T-helper 1 cell treated with Interleukin-12 subunit alpha and Interleukin-12 subunit beta and Interleukin-4 antibody, amounts not matched to agents 30 μg/mL and 1 μg/mL, for 36 hours (primary cell): Measurements from ENCODE around the gene VPS35L.

Experiments
- H3K27ac Mint-ChIP-seq: one replicate; pipeline ENCODE4 v1.8.0; 2021; ENCODE audit warnings: mild to moderate bottlenecking, mixed read lengths
- H3K27me3 Mint-ChIP-seq: one replicate; pipeline ENCODE4 v1.8.0; 2021; ENCODE audit warnings: low read depth, mixed read lengths
- H3K36me3 Mint-ChIP-seq: one replicate; pipeline ENCODE4 v1.8.0; 2021; ENCODE audit warnings: low read depth, mixed read lengths
- H3K4me1 Mint-ChIP-seq: one replicate; pipeline ENCODE4 v1.8.0; 2021; ENCODE audit warnings: low read depth, mixed read lengths
- H3K4me3 Mint-ChIP-seq: one replicate; pipeline ENCODE4 v1.8.0; 2021; ENCODE audit warnings: mild to moderate bottlenecking, moderate library complexity, mixed read lengths
- H3K9me3 Mint-ChIP-seq: one replicate; pipeline ENCODE4 v1.8.0; 2021; ENCODE audit warnings: mixed read lengths

The VPS35L gene

DNA sequence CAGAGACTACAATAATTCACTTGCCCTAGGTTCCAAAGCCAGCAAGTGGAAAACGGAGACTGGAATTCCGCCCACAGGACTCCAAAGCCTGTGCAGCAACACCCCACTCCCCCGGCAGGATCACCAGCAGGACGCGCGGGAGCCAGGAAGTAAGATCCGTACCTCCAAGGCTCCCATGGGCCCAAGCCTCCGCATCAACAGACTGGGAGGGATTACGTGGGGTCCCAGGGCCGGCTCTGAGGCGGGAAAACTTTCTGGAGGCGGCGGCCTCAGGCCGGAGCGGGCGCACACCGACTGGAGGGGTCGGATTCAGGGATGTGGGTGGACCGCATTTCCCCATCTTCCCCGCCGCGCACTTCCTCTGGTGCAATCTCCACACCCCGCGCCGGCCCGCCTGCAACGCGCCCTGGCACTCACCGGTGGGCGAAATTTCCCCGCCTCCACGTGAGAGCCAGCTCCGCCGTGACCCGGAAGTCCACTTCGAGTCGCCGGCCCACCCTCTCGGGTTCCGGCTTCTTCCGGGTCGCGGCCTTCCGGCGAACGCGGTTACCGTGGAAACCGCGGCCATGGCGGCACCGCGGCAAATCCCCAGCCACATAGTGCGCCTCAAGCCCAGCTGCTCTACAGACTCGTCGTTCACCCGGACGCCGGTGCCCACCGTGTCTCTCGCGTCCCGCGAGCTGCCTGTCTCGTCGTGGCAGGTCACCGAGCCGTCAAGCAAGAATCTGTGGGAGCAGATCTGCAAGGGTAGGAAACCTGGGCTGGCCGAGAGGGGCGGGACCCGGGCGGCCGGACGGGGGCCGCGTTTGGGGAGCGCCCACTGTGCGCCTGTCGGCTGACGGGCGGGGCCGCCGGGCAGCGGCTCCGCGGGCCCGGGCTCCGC lies 162.5 kb downstream of the VPS35L start, which contains the start of the genes IQCK and KNOP1:
Gene IQCK, plus strand, starts transcription at position 531 of the 883 bp plus-strand sequence. Its CDS starts 36 bp downstream, at position 567.
Gene KNOP1, minus strand, starts transcription at position 487 of the 883 bp plus-strand sequence. CDS start 3,192 bp downstream, outside the sequence.
- Mint-ChIP-seq H3K36me3 (peaks cover 10% of the 10 kb centered on the region), H3K27me3 (no peaks in the 10 kb centered on the region), H3K9me3 (no peaks in the 10 kb centered on the region), H3K4me1 (peaks cover 13% of the 10 kb centered on the region), H3K4me3 (peak within 1 kb of the TSS; percentile 89), H3K27ac (peak within 1 kb of the TSS; percentile 76)

DNA sequence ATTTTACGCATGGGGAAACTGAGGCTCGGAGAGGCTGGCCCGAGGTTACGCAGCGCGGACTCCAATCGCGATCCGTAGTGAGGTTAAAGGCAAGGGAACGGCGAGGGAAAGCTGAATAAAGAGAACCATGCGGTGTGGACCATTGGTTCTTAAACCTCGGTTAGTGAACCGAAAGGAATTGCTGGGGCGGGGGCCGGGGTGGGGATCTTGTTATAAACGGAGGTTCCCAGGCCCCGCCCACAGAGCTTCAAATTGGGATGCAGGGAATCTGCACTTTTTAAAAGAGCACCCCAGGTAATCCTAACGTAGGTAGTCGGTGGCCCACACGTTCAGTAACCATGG lies 163.1 kb downstream of the VPS35L start:
- no peaks in the 10 kb centered on the region for H3K27me3 Mint-ChIP-seq
- H3K36me3 Mint-ChIP-seq, result peaks cover 10% of the 10 kb centered on the region
- no peaks in the 10 kb centered on the region for H3K9me3 Mint-ChIP-seq
- H3K4me3 Mint-ChIP-seq, result peak overlapping the region; percentile 89
- H3K27ac Mint-ChIP-seq, result no peak overlapping the region
- peaks cover 13% of the 10 kb centered on the region for H3K4me1 Mint-ChIP-seq

DNA sequence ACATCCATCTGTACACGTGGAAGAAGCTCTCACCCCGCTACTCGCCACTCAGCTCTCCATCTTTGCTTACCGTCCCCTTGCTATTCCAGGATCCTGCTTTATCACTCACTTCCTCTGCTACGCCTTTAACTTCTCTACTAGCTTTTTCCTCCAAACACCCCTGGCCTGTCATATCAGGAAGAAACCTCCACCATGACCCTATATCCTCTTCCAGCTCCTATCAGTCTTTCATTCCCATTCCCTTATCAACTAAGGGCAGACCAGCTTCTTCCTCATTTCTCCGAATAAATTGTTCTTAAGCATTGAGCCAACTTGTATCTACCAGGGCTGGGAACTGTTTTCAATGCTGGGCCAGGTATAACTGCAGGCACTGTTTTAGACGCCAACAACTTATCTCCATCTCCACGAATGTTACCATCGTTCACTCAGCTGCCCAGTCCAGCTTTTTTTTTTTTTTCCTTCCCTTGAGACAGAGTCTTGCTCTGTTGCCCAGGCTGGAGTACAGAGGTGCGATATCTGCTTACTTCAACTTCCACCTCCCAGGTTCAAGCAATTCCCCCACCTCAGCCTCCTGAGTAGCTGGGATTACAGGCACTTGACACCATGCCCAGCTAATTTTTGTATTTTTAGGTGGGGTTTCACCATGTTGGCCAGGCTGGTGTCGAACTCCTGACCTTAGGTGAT lies 166.9 kb downstream of the VPS35L start:
- Mint-ChIP-seq H3K27ac (no peak overlapping the region), H3K4me1 (peaks cover 3% of the 10 kb centered on the region), H3K36me3 (no peaks in the 10 kb centered on the region), H3K9me3 (no peaks in the 10 kb centered on the region), H3K4me3 (no peak overlapping the region), H3K27me3 (no peaks in the 10 kb centered on the region)

- no peaks in the 10 kb centered on the region for H3K27me3 Mint-ChIP-seq
- H3K4me3 Mint-ChIP-seq, result no peak overlapping the region
- no peaks in the 10 kb centered on the region for H3K9me3 Mint-ChIP-seq
- H3K4me1 Mint-ChIP-seq, result peaks cover 3% of the 10 kb centered on the region
- no peaks in the 10 kb centered on the region for H3K36me3 Mint-ChIP-seq
- no peak overlapping the region for H3K27ac Mint-ChIP-seq
These were observed 167.5 kb downstream of the VPS35L start for GRCh38 chr16:19722981-19723380.

DNA sequence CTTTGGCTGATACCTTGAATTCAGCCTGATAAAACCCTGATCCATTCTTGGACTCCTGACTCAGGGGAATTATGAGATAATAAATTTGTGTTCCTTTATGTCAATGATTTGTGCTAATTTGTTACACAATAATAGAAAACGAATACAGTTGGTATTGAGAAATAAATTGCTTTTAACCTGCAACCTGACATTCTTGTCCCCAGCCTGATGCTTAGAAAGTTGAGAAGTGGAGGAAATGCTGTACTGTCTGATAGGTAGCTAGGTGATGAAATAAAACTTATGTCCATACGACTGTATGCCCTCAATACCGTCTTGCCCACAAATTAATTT lies 173.1 kb downstream of the VPS35L start:
- Mint-ChIP-seq H3K27me3 (no peaks in the 10 kb centered on the region), H3K9me3 (no peaks in the 10 kb centered on the region), H3K36me3 (no peaks in the 10 kb centered on the region), H3K27ac (no peak overlapping the region), H3K4me1 (no peaks in the 10 kb centered on the region), H3K4me3 (no peak overlapping the region)

DNA sequence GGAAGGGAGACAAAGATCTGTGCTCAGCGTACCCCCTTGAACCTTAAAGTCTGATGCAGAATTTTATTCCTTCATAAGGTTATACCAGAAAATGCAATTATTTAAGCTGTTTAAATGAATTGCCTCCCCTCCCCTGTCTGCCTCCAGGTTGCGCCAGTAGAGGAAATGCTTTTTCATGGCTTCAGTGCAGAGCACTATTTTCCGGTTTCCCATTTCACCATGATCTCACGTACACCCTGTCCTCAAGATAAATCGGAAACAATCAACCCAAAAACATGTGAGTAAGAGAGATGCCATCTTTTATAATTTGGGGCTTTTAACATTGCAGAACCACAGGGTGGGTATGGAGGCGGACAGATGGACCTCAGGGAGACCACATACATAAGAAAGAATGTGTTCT lies 178.0 kb downstream of the VPS35L start:
- no peaks in the 10 kb centered on the region for H3K4me1 Mint-ChIP-seq
- H3K36me3 Mint-ChIP-seq, result no peaks in the 10 kb centered on the region
- no peak overlapping the region for H3K27ac Mint-ChIP-seq
- H3K4me3 Mint-ChIP-seq, result no peak overlapping the region
- H3K9me3 Mint-ChIP-seq, result no peaks in the 10 kb centered on the region
- H3K27me3 Mint-ChIP-seq, result no peaks in the 10 kb centered on the region

GRCh38 chr16:19735074-19735867 lies 179.8 kb downstream of the VPS35L start:
- Mint-ChIP-seq H3K36me3 (no peaks in the 10 kb centered on the region), H3K9me3 (no peaks in the 10 kb centered on the region), H3K4me1 (no peaks in the 10 kb centered on the region), H3K27me3 (peaks cover 2% of the 10 kb centered on the region), H3K27ac (no peak overlapping the region), H3K4me3 (no peak overlapping the region)

DNA sequence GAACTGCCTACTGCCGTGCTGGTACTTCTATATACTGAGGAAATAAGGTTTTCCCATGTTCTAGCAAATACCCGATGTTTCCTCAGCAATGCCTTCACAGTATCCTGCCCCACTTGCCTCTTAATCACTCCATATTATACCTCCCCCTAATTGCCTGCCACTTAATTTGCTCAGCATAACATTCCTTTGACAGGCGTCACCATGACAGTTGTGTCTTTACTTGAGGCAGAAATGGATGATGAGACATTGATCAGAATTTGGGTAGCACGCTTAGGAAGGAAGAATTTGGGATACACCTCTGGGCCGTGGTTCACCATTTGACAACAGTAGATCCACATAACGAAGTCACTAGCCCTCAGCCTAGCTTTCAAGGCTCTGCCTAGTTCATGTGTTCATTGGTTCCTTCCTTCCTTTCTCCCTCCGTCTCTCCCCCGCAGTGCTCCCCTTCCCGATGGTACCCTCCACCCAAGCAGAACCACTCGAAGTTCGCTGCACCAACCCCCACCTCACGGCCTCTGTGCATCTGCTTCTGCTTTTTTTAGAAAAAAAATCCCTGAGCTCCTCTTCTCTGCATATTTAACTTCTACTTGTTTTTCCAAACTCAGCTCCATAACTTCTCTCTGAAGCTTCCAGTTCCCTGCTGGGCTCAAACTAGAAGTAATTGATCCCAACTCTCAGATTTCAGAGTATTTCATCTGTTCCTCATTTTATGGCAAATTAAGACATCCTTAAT lies 182.0 kb downstream of the VPS35L start:
- H3K36me3 Mint-ChIP-seq, result no peaks in the 10 kb centered on the region

DNA sequence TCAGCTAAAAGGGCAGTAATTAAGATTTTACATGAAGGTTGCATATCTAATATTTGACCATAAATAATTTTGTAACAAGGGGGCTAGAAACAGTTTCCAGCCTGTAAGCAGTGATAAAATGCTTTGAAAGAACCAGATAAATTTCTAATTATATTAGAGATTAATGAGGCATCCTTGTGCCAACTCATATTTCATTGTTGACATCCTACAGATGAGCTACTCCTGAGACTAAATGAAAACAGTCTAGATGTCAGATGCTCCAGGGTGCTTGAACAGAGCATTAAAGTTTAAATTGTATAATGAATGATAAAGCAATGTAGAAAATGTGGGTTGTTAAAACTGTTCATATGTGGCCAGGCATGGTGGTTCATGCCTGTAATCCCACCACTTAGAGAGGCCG lies 185.9 kb downstream of the VPS35L start:
- Mint-ChIP-seq H3K27ac (no peak overlapping the region), H3K36me3 (no peaks in the 10 kb centered on the region), H3K4me1 (no peaks in the 10 kb centered on the region), H3K4me3 (no peak overlapping the region), H3K9me3 (no peaks in the 10 kb centered on the region), H3K27me3 (peaks cover 5% of the 10 kb centered on the region)

More for the DNA sequence above, 182.0 kb downstream of the VPS35L start:
- H3K4me1 Mint-ChIP-seq, result no peaks in the 10 kb centered on the region
- H3K27ac Mint-ChIP-seq, result no peak overlapping the region
- H3K4me3 Mint-ChIP-seq, result no peak overlapping the region
- H3K9me3 Mint-ChIP-seq, result no peaks in the 10 kb centered on the region
- peaks cover 5% of the 10 kb centered on the region for H3K27me3 Mint-ChIP-seq

- peaks cover 8% of the 10 kb centered on the region for H3K27me3 Mint-ChIP-seq
- H3K9me3 Mint-ChIP-seq, result no peaks in the 10 kb centered on the region
- no peaks in the 10 kb centered on the region for H3K4me1 Mint-ChIP-seq
- no peaks in the 10 kb centered on the region for H3K36me3 Mint-ChIP-seq
- no peak overlapping the region for H3K27ac Mint-ChIP-seq
- no peak overlapping the region for H3K4me3 Mint-ChIP-seq
These were observed 188.3 kb downstream of the VPS35L start for GRCh38 chr16:19743816-19744159.

DNA sequence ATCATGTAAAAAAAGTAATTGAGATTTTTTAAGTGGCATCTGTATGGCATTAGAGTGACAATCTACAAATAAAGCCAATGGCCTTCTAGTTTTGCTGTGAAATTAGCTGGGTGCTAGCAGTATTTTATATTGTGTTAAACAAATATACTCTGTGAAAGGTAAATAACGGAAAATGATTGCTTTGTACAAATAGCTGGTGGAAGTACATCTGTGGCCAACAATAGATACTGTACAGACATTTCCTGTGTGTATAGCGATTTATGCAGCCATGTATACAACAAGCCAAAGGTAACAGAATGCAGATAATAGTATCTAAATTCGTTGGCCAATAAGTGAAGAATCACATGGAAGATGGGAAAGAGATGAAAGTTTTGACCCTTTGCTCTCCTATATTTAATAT lies 189.2 kb downstream of the VPS35L start:
- H3K27me3 Mint-ChIP-seq, result peaks cover 8% of the 10 kb centered on the region
- H3K27ac Mint-ChIP-seq, result no peak overlapping the region
- H3K4me1 Mint-ChIP-seq, result no peaks in the 10 kb centered on the region
- no peaks in the 10 kb centered on the region for H3K36me3 Mint-ChIP-seq
- H3K4me3 Mint-ChIP-seq, result no peak overlapping the region
- no peaks in the 10 kb centered on the region for H3K9me3 Mint-ChIP-seq

DNA sequence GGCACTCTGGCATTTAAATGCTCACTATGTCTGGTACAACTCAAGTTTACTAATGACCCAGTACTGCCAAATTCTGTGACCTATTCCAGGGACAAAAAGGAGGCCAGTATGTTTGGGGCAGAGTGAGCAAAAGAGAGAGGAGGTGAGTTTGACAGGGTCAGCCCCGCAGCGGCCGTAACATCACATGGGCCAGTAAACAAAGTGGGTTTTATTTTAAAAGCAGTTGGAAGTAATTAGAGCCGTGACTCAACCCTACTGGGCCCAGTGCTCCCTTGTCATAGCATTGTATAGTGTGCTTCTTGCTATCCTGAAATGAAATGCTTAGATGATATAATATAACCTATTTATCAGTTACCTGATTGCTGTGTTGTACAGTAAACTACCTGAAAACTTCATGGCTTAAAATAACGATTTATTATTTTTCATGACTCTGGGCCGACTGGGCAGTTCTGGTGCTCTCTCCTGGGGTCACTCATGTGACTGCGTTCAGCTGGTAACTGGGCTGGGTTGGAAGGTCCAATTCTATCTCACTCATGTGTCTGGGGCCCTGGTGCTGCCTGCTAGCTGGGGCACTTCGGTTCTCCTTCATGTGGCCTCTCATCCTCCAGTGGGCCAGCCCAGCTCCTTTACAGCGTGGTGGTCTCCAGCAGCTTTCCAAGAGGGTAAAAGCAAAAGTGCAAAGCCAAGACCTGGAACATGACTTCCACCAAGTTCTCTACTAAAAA lies 189.9 kb downstream of the VPS35L start:
- Mint-ChIP-seq H3K36me3 (no peaks in the 10 kb centered on the region), H3K27ac (no peak overlapping the region), H3K4me3 (no peak overlapping the region), H3K27me3 (peaks cover 5% of the 10 kb centered on the region), H3K9me3 (no peaks in the 10 kb centered on the region), H3K4me1 (no peaks in the 10 kb centered on the region)

DNA sequence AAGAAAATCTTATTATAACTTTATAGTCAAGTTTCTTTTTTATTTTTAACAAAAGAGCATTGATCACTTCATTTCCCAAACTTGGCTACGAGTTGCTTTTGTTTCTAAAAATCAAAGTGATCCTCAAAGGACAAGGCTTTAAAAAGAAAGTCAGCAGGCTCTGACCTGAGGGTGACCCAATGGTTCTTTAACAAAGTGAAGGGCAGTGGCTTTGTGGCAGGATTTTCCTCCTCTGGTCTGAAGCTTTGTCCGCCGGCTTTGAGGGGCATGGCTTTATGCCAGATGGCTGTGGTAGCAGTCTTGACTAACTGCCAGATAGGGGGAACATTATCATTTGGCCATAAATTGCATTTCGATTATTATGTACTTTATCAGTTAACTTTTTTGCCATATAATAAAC lies 191.1 kb downstream of the VPS35L start:
- peaks cover 3% of the 10 kb centered on the region for H3K27me3 Mint-ChIP-seq
- H3K4me3 Mint-ChIP-seq, result no peak overlapping the region
- no peaks in the 10 kb centered on the region for H3K9me3 Mint-ChIP-seq
- H3K4me1 Mint-ChIP-seq, result no peaks in the 10 kb centered on the region
- no peaks in the 10 kb centered on the region for H3K36me3 Mint-ChIP-seq
- H3K27ac Mint-ChIP-seq, result no peak overlapping the region
